LoVo (cell line): ENCODE data around the gene PIAS3.

Source experiments
- DNase-seq: peaks from one replicate; pipeline ENCODE4 v3.0.0-alpha.2; 2016; ENCODE audit warnings: low spot score

PIAS3 gene

GRCh38 chr1:145858901-145859490 lies at the start of gene PIAS3:
TSS of gene PIAS3 (minus strand) at chr1:145859081. CDS start at chr1:145858990, 91 bp downstream.
- DNase-seq, result peak; percentile 95

- DNase-seq, result no peak
Measured at GRCh38 chr1:145908653-145909052, 49.8 kb upstream of the PIAS3 start.

GRCh38 chr1:145906954-145907753 lies 48.3 kb upstream of the PIAS3 start:
- DNase-seq, result no peak

- no peak for DNase-seq
Measured at GRCh38 chr1:145901312-145902021, 42.6 kb upstream of the PIAS3 start.

GRCh38 chr1:145898756-145899155 lies 39.9 kb upstream of the PIAS3 start:
- no peak for DNase-seq

- DNase-seq, result no peak
Measured at GRCh38 chr1:145897969-145898368, 39.1 kb upstream of the PIAS3 start.

- DNase-seq, result no peak
Measured at GRCh38 chr1:145895471-145895870, 36.6 kb upstream of the PIAS3 start.

GRCh38 chr1:145893306-145894055 lies 34.6 kb upstream of the PIAS3 start:
- DNase-seq, result no peak

GRCh38 chr1:145892486-145893087 lies 33.7 kb upstream of the PIAS3 start:
- no peak for DNase-seq

- peak; percentile 97 for DNase-seq
Measured at GRCh38 chr1:145891587-145892485, 33.0 kb upstream of the PIAS3 start.

- DNase-seq, result peak; percentile 53
Measured at GRCh38 chr1:145891143-145891542, 32.3 kb upstream of the PIAS3 start.

- DNase-seq, result no peak
Measured at GRCh38 chr1:145889722-145890121, 30.8 kb upstream of the PIAS3 start.

GRCh38 chr1:145887631-145888030 lies 28.8 kb upstream of the PIAS3 start:
- DNase-seq, result no peak

GRCh38 chr1:145886816-145887215 lies 27.9 kb upstream of the PIAS3 start:
- no peak for DNase-seq

- DNase-seq, result no peak
Measured at GRCh38 chr1:145886390-145886789, 27.5 kb upstream of the PIAS3 start.

GRCh38 chr1:145885738-145886287 lies 26.9 kb upstream of the PIAS3 start, which contains the start of gene ANKRD35:
TSS of gene ANKRD35 (minus strand) at chr1:145885866. CDS start at chr1:145885758, 108 bp downstream.
- DNase-seq, result peak; percentile 75

GRCh38 chr1:145884675-145885074 lies 25.8 kb upstream of the PIAS3 start:
- DNase-seq, result no peak

- DNase-seq, result no peak
Measured at GRCh38 chr1:145879775-145880174, 20.9 kb upstream of the PIAS3 start.

- no peak for DNase-seq
Measured at GRCh38 chr1:145878724-145879123, 19.8 kb upstream of the PIAS3 start.

- no peak for DNase-seq
Measured at GRCh38 chr1:145877923-145878486, 19.1 kb upstream of the PIAS3 start.
